Ascending aorta (tissue), 2 donors: ENCODE results near the gene ABR. TPM values are rescaled to one million over a fixed set of nuclear protein-coding genes. Genes with fewer than 3 reads are reported as not detected.
A peak's percentile ranks its signal among the peaks of the same experiment; 100 is the strongest.

Experiments
- DNase-seq, 2 donors: peaks; one replicate each; pipeline ENCODE4 v3.0.0-alpha.2; 2019; ENCODE audit warnings: low spot score in 2 of 2
- H3K27ac ChIP-seq, 2 donors: fragments of 200-600 bp; sonication (generic); one replicate each; pipeline ENCODE4 v1.5.1; 2016 to 2017; ENCODE audit warnings: mild to moderate bottlenecking in 1 of 2
- H3K27me3 ChIP-seq: fragments of 200-600 bp; sonication (generic); one replicate; pipeline ENCODE4 v1.5.1; 2017
- H3K36me3 ChIP-seq, 2 donors: fragments of 200-600 bp; sonication (generic); one replicate each; pipeline ENCODE4 v1.5.1; 2016
- H3K4me1 ChIP-seq, 2 donors: fragments of 200-600 bp; sonication (generic); one replicate each; pipeline ENCODE4 v1.5.1; 2016 to 2017; ENCODE audit warnings: mild to moderate bottlenecking in 1 of 2
- H3K4me3 ChIP-seq, 2 donors: fragments of 200-600 bp; sonication (generic); one replicate each; pipeline ENCODE4 v1.5.1; 2016 to 2017; ENCODE audit warnings: mild to moderate bottlenecking in 1 of 2
- H3K9me3 ChIP-seq, 2 donors: fragments of 200-600 bp; sonication (generic); one replicate each; pipeline ENCODE4 v1.5.1; 2016
- intact Hi-C: fragments of 100-400 bp; cut with DNase I; formaldehyde crosslinking; loops from one replicate; pipeline ENCODE4 v1.15.1; 2023
- total RNA-seq: library from RNA; depleted of rRNA; stranded (reverse); fragments of >200 nt; gene quantifications from one replicate; pipeline ENCODE4 v1.1.0, GENCODE V29; 2016
- TF ChIP-seq, protein P1 (sequence below), 3 experiments: fragments of 200-600 bp in 2 of 3; fragments of 450-650 bp in 1 of 3; sonication (generic) in 2 of 3; IDR thresholded peaks; one replicate each; pipeline ENCODE4 v1.5.1; 2016 to 2019; ENCODE audit warnings: antibody characterized with exemption in 3 of 3, mild to moderate bottlenecking in 1 of 3, moderate library complexity in 1 of 3

Gene ABR
- total RNA-seq, 1 donor from 2014 or later: 184 TPM

- intact Hi-C loops: loop anchor here (2.0 kb wide), 1 partner anchor 27 kb away; no protein-coding TSS in a partner anchor
- Histone ChIP-seq H3K9me3 (no peaks in the 10 kb centered on the region), H3K4me1 (peaks cover 58 to 81% of the 10 kb centered on the region in 2 donors), H3K4me3 (no peak overlapping the region), H3K27ac (peak overlapping the region; percentile 84 to 89), H3K36me3 (peaks cover 14 to 44% of the 10 kb centered on the region in 2 donors), H3K27me3 (no peaks in the 10 kb centered on the region)
- DNase-seq: peak in 1 of 2 donors; percentile 63
- TF ChIP-seq, protein P1, sequence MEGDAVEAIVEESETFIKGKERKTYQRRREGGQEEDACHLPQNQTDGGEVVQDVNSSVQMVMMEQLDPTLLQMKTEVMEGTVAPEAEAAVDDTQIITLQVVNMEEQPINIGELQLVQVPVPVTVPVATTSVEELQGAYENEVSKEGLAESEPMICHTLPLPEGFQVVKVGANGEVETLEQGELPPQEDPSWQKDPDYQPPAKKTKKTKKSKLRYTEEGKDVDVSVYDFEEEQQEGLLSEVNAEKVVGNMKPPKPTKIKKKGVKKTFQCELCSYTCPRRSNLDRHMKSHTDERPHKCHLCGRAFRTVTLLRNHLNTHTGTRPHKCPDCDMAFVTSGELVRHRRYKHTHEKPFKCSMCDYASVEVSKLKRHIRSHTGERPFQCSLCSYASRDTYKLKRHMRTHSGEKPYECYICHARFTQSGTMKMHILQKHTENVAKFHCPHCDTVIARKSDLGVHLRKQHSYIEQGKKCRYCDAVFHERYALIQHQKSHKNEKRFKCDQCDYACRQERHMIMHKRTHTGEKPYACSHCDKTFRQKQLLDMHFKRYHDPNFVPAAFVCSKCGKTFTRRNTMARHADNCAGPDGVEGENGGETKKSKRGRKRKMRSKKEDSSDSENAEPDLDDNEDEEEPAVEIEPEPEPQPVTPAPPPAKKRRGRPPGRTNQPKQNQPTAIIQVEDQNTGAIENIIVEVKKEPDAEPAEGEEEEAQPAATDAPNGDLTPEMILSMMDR (IDR thresholded peaks at IDR 0.05): no peak
Observed at GRCh38 chr17:1003972-1004768, 175.6 kb downstream of the ABR start.

DNA sequence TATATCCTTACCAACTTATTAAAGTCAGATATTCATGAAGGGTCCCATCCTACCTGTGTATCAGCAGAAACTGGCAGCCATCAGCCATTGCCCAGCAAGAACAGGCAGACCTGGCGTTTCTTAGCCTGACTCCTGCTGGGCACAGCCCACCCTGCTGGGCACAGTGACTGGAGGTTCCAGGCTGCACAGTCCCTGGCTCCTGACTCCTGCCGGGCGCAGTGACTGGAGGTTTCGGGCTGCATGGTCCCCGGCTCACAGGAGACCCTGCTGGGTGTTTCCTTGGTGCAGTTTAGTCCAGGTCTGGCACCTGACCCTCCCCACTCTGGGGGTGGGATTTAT lies 176.2 kb downstream of the ABR start:
- intact Hi-C loops: loop anchor here (2.0 kb wide), 1 partner anchor 27 kb away; no protein-coding TSS in a partner anchor
- TF ChIP-seq, protein P1 (IDR thresholded peaks at IDR 0.05): no peak
- H3K4me1 ChIP-seq: peaks cover 55 to 78% of the 10 kb centered on the region in 2 donors
- H3K9me3 ChIP-seq: no peaks in the 10 kb centered on the region
- H3K27ac ChIP-seq: peak overlapping the region; percentile 84 to 89
- no peak for DNase-seq
- H3K27me3 ChIP-seq: no peaks in the 10 kb centered on the region
- H3K4me3 ChIP-seq: no peak overlapping the region
- H3K36me3 ChIP-seq: peaks cover 14 to 44% of the 10 kb centered on the region in 2 donors

DNA sequence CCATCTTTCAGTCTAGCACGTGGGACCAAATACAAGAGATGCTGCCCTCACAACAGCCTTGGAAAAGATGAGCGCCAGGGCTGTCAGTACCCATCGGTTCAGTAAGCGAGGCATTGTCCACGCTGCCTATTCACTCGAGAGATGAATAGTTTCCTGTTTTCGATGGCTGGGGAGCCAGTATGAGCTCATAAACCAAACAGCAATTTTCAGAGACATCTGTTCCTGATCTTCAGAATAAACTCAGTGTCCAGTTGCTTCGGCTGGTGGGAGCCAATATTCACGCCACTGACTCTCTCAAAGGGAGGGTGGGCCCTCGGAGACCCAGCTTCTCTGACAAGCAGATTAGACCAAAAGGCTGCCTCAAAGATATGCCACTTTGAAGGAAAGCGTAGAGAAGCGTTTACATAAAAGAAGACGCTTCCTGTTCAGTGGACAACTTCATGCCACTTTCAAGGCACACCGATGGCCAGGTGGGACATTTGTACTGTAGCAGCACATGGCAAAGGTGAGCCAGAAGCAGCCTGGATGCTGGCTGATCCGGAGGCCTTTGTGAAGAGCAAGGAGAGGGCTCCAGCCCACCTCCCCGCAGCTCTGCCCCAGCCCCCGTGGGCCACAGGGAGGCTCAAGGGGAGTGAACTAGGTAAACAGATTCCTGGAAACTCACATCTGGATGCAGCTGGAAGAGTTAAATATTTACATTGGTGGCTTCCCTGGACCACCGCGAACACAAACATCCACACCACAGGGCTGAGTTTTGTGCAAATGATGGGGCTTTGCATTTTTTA lies 176.8 kb downstream of the ABR start:
- TF ChIP-seq, protein P1 (IDR thresholded peaks at IDR 0.05): no peak
- peak in 1 of 2 donors; percentile 68 for DNase-seq
- intact Hi-C loops: loop anchor here (2.0 kb wide), 1 partner anchor 28 kb away; no protein-coding TSS in a partner anchor
- Histone ChIP-seq H3K9me3 (no peaks in the 10 kb centered on the region), H3K27me3 (no peaks in the 10 kb centered on the region), H3K27ac (peak overlapping the region; percentile 84 to 89), H3K36me3 (peaks cover 14 to 44% of the 10 kb centered on the region in 2 donors), H3K4me1 (peaks cover 55 to 76% of the 10 kb centered on the region in 2 donors), H3K4me3 (no peak overlapping the region)

DNA sequence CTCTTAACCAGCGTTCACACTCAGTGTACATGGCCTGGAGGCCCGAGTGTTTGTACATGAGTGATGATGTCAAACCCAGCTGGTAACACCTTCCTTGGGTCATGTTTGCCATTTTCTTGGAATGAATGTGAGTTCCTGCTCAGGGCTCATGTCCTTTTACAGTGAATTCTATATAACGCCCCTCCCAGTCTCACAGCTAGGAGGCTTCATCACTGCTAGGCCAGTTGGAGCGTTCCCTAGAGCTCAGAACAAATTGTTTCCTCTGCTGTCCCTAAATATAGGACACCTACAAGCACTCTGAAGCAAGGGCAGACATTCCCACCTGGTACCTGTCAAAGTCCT lies 177.4 kb downstream of the ABR start:
- H3K4me1 ChIP-seq: peaks cover 53 to 76% of the 10 kb centered on the region in 2 donors
- intact Hi-C loops: loop anchor here (2.0 kb wide), 1 partner anchor 28 kb away; no protein-coding TSS in a partner anchor
- peaks cover 11 to 41% of the 10 kb centered on the region in 2 donors for H3K36me3 ChIP-seq
- no peak overlapping the region for H3K4me3 ChIP-seq
- TF ChIP-seq, protein P1 (IDR thresholded peaks at IDR 0.05): peak in 1 of 3 experiments; percentile 13
- peak overlapping the region; percentile 84 to 89 for H3K27ac ChIP-seq
- H3K9me3 ChIP-seq: no peaks in the 10 kb centered on the region
- peak in 1 of 2 donors; percentile 66 for DNase-seq
- no peaks in the 10 kb centered on the region for H3K27me3 ChIP-seq

DNA sequence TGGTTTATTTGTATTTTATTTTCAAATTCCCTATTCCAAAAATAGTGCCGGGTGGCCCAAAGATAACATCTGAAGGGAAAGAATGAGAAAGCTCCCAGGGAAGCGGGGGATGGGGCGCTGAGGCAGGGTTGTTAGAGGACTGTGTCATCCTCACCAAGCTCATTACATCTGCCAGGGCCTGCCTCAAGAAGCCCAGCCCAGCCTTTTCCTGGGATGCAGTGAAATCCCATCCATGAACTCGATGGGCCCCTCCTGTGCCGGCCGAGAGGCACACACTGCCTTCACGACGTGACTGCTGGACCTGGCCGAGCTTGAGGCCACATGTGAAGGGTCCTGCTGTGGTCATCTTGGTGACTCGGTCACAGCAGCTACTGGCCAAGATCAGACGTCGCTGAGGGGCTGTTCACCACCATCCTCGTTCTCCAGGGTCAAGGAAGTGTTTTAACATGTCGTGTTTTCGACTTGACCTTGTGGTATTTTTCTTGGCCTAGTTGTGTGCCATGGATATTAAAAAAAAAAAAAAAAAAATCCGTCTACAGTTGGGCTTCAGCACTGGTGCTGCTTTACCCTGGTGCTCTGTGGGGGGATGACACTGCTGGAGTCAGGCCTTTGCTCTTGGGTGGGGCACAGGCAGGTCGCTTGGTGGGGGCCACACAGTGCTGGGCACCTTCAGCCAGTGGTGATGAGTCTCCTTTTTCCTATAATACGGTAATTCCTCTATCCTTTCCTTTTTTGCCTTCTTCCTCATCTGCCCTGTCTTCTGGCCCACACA lies 178.0 kb downstream of the ABR start:
- Histone ChIP-seq H3K27me3 (no peaks in the 10 kb centered on the region), H3K36me3 (peaks cover 11 to 37% of the 10 kb centered on the region in 2 donors), H3K4me3 (no peak overlapping the region), H3K9me3 (no peaks in the 10 kb centered on the region), H3K4me1 (peaks cover 49 to 72% of the 10 kb centered on the region in 2 donors), H3K27ac (peak overlapping the region; percentile 84 to 89)
- DNase-seq: peak in 1 of 2 donors; percentile 82
- intact Hi-C loops: loop anchor here (2.0 kb wide), 2 partner anchors 29 to 45 kb away; no protein-coding TSS in a partner anchor
- TF ChIP-seq, protein P1 (IDR thresholded peaks at IDR 0.05): peak in 1 of 3 experiments; percentile 7
